ENCODE data around the gene BICRAL. TPM values are rescaled to one million over a fixed set of nuclear protein-coding genes. Genes with fewer than 3 reads are reported as not detected.

BICRAL gene
- total and polyA plus RNA-seq, 2 of the 4 experiments (the other 2 are of a cell fraction) = 4.0 to 6.1 TPM

GRCh38 chr6:42769051-42769450, 12.8 kb upstream of the BICRAL start:
- intact Hi-C loops (cut with micrococcal nuclease) (no loop called here), in situ Hi-C loops (cut with MboI; ENCODE audit: low sequenced_read_pairs) (no loop called here), dilution Hi-C loops (cut with HindIII; ENCODE audit: low sequenced_read_pairs, unreplicated experiment) (no loop called here)
- Histone ChIP-seq H3K4me3 (ENCODE audit: insufficient read depth, low read depth, low read length) (no peak overlapping the region), H3K18ac (ENCODE audit: low read depth, low read length) (no peak overlapping the region), H4K91ac (ENCODE audit: insufficient read depth, low read depth, low read length) (no peak overlapping the region), H2BK120ac (ENCODE audit: low read depth, low read length) (no peak overlapping the region), H3K4me2 (ENCODE audit: low read depth, low read length) (no peak overlapping the region), H3K56ac (ENCODE audit: extremely low read depth, insufficient read depth, low read length) (no peak overlapping the region), H4K20me1 (ENCODE audit: insufficient read depth, low read length) (no peaks in the 10 kb centered on the region), H3K4ac (ENCODE audit: low read depth, low read length) (no peak overlapping the region), H3K27ac (ENCODE audit: insufficient read depth, low read length) (no peak overlapping the region), H2AK9ac (replicated peaks; ENCODE audit: low read depth, low read length, poor library complexity) (no peak overlapping the region), H2AFZ (replicated peaks; ENCODE audit: low read length, poor library complexity) (no peak overlapping the region), H3K9me3 (ENCODE audit: control insufficient read depth, insufficient read depth, low read length) (no peaks in the 10 kb centered on the region), H4K8ac (ENCODE audit: low read depth in 2 of 2, low read length in 2 of 2) (no peak overlapping the region), H2AK5ac (ENCODE audit: low read depth, low read length) (no peak overlapping the region), H2BK5ac (ENCODE audit: low read depth, low read length, poor library complexity, severe bottlenecking) (no peak overlapping the region), H3K23ac (ENCODE audit: low read depth, low read length) (no peak overlapping the region), H3K9ac (ENCODE audit: low read depth, low read length) (no peak overlapping the region), H3K14ac (replicated peaks; ENCODE audit: low read depth, low read length) (no peak overlapping the region), H2BK15ac (ENCODE audit: low read depth, low read length) (no peak overlapping the region), H2BK20ac (ENCODE audit: low read depth, low read length) (no peak overlapping the region), H3K79me1 (ENCODE audit: low read depth in 1 of 2, low read length in 2 of 2) (peaks cover 0 to 5% of the 10 kb centered on the region in 2 experiments; a peak in 1 of 4 replicates), H3K4me1 (ENCODE audit: control insufficient read depth, insufficient read depth, low read length) (peaks cover 5% of the 10 kb centered on the region; the same call in 1 of the 2 replicates), H3K27me3 (ENCODE audit: control insufficient read depth, insufficient read depth, low read length) (no peaks in the 10 kb centered on the region), H3K36me3 (ENCODE audit: control insufficient read depth, insufficient read depth, low read length) (no peaks in the 10 kb centered on the region), H3K9me1 (ENCODE audit: insufficient read depth, low read length) (peaks cover 8% of the 10 kb centered on the region), H4K5ac (ENCODE audit: low read depth, low read length) (no peak overlapping the region)
- BruUV-seq (replicated peaks) = no TSS peak
- ChIA-PET CTCF (no interaction called here), POLR2A (ENCODE audit: unreplicated experiment) (interaction anchor here (0.9 kb wide), 2 partner anchors 13 to 14 kb away, joined by 3 to 13 read pairs; partner anchors contain the start of gene BICRAL)
- WGBS, 2 experiments (ENCODE audit: extremely low coverage in 2 of 2, insufficient read length in 1 of 2) = 82% methylated on average over 3 of the region's 4 CpGs; no CpG with 5 or more reads in 1 of the 2 experiments
- no peak for DNase-seq
- TF ChIP-seq CEBPB (IDR thresholded peaks at IDR 0.05; ENCODE audit: low read depth, low read length) (0 out of 2 replicates have a peak, but pooled peaks have one; percentile 12), RCOR1 (IDR thresholded peaks at IDR 0.05; ENCODE audit: insufficient replicate concordance, low read length) (no peak)
- ATAC-seq (ENCODE audit: low read depth) = peak; percentile 13; the same call in 1 of the 2 replicates
